Liver (tissue), 3 donors: Measurements from ENCODE around the gene LPP.

Experiments used
- CTCF ChIP-seq: fragments of 150-350 bp; IDR thresholded peaks from 2 replicates; pipeline ENCODE4 v1.5.1; 2017; ENCODE audit warnings: improper control_type of control experiment, low read depth, low read length; ENCODE audit not compliant: missing input control
- EGR1 ChIP-seq, 2 donors: IDR thresholded peaks; 2 replicates each; pipeline ENCODE4 v1.6.1; 2016 to 2018; ENCODE audit warnings: antibody characterized with exemption in 2 of 2, low read depth in 2 of 2
- FOXA1 ChIP-seq: IDR thresholded peaks from 2 replicates; pipeline ENCODE4 v1.6.1; 2016; ENCODE audit warnings: antibody characterized with exemption
- HNF4G ChIP-seq: IDR thresholded peaks from 2 replicates; pipeline ENCODE4 v1.6.1; 2016; ENCODE audit warnings: antibody characterized with exemption
- JUND ChIP-seq, 2 donors: IDR thresholded peaks; 2 replicates each; pipeline ENCODE4 v1.6.1; 2016; ENCODE audit warnings: antibody characterized with exemption in 2 of 2
- RAD21 ChIP-seq, 2 donors: IDR thresholded peaks; 2 replicates each; pipeline ENCODE4 v1.6.1; 2016; ENCODE audit warnings: antibody characterized with exemption in 2 of 2, mild to moderate bottlenecking in 2 of 2
- REST ChIP-seq: IDR thresholded peaks from 2 replicates; pipeline ENCODE4 v1.6.1; 2016; ENCODE audit warnings: antibody characterized with exemption, mild to moderate bottlenecking
- SP1 ChIP-seq: IDR thresholded peaks from 2 replicates; pipeline ENCODE4 v1.6.1; 2018; ENCODE audit warnings: antibody characterized with exemption, mild to moderate bottlenecking
- TAF1 ChIP-seq: conservative IDR thresholded peaks from 2 replicates; pipeline ENCODE4 v1.6.1; 2016; ENCODE audit warnings: antibody characterized with exemption, mild to moderate bottlenecking
- YY1 ChIP-seq: IDR thresholded peaks from 2 replicates; pipeline ENCODE4 v1.6.1; 2016; ENCODE audit warnings: antibody characterized with exemption, mild to moderate bottlenecking
- TF ChIP-seq, protein P1 (sequence below): IDR thresholded peaks from 2 replicates; pipeline ENCODE4 v1.6.1; 2016; ENCODE audit warnings: antibody characterized with exemption
- TF ChIP-seq, protein P2 (sequence below): IDR thresholded peaks from 2 replicates; pipeline ENCODE4 v1.6.1; 2016; ENCODE audit warnings: antibody characterized with exemption
- donor health status: healthy.
- donor health status: healthy.

GRCh38 chr3:188360364-188360881 is 206.5 kb downstream of the LPP start:
- TF ChIP-seq CTCF (no peak), HNF4G (no peak), TAF1 (no peak), REST (no peak), RAD21 (IDR thresholded peaks at IDR 0.05) (no peak), JUND (IDR thresholded peaks at IDR 0.05) (no peak), EGR1 (IDR thresholded peaks at IDR 0.05; ENCODE audit: low read depth in 2 of 2) (no peak), YY1 (no peak), FOXA1 (no peak), SP1 (no peak)
- TF ChIP-seq, protein P1, sequence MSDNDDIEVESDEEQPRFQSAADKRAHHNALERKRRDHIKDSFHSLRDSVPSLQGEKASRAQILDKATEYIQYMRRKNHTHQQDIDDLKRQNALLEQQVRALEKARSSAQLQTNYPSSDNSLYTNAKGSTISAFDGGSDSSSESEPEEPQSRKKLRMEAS, result no peak
- TF ChIP-seq, protein P2, sequence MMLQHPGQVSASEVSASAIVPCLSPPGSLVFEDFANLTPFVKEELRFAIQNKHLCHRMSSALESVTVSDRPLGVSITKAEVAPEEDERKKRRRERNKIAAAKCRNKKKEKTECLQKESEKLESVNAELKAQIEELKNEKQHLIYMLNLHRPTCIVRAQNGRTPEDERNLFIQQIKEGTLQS, result no peak
